ENCODE results near the gene TADA2B. TPM values are rescaled to one million over a fixed set of nuclear protein-coding genes. Genes with fewer than 3 reads are reported as not detected.

TADA2B gene
- total and polyA plus RNA-seq, 10 of the 15 experiments (the other 5 are each of a cell fraction or from before 2014, with no cell fraction given), result 0.66 to 12.0 (median 5.6) TPM

DNA sequence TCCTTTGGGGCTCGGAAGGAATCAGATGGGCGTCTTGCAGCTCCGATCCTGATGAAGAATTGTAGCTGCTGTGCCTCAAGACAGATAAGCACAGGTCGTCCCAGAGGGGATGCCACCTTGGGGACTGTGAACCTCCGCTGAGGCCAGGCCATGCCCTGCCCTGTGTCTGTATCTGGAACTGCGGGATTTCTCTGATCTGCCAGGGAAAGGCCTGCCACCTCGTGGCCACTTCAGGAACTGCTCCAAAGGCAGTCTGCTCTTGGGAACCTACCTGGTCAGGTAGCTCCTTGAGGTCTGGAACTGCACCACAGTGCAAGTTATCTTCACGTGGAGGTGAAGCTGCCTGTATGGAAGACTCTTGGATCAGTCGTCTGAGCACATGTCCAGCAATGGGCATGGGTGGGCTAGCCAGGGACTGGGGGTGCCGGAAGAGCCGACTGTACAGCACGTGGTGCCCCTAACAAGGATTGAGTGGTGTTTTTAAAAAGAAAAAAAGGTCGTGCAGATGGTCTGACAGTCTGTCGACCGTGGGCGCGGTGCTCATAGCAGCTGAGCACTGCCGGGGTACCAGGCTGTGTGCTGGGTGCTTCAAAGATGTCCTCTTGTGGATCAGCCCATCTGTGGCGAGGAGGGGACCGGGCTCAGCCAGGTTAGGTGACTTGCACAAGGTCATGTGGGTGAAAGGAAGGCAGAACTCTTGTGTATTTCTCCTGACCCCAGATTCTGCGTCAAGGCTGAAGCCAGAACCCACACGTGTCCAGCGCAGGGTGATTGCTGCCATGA, 27.7 kb downstream of the TADA2B start (continued):
- TF ChIP-seq RFX5 (IDR thresholded peaks at IDR 0.05; ENCODE audit: low read depth, low read length), result peak; percentile 41; the same call in 1 of the 2 replicates
- TF ChIP-seq RB1 (IDR thresholded peaks at IDR 0.05; ENCODE audit: borderline replicate concordance), result peak; percentile 25; the same call in 1 of the 2 replicates
- TF ChIP-seq RCOR1 (conservative IDR thresholded peaks at IDR 0.05; ENCODE audit: low read depth, low read length), result no peak
- no peak for TF ChIP-seq IKZF1 (conservative IDR thresholded peaks at IDR 0.05)
- TF ChIP-seq HDAC6 (IDR thresholded peaks at IDR 0.05; ENCODE audit: unreplicated experiment), result no peak
- TF ChIP-seq BACH1 (IDR thresholded peaks at IDR 0.05; ENCODE audit: borderline replicate concordance), result no peak
- TF ChIP-seq RAD21 (IDR thresholded peaks at IDR 0.05; ENCODE audit: insufficient read depth, low read depth, low read length), result peak; percentile 93
- no peak for TF ChIP-seq PML (IDR thresholded peaks at IDR 0.05; ENCODE audit: low read length)
- no peak for TF ChIP-seq LARP7 (IDR thresholded peaks at IDR 0.05)
- peak; percentile 41; the same call in 1 of the 2 replicates for TF ChIP-seq IRF4 (IDR thresholded peaks at IDR 0.05; ENCODE audit: low read depth, low read length)
- TF ChIP-seq CREB1 (IDR thresholded peaks at IDR 0.05; ENCODE audit: low read depth), result no peak
- TF ChIP-seq, protein P1, sequence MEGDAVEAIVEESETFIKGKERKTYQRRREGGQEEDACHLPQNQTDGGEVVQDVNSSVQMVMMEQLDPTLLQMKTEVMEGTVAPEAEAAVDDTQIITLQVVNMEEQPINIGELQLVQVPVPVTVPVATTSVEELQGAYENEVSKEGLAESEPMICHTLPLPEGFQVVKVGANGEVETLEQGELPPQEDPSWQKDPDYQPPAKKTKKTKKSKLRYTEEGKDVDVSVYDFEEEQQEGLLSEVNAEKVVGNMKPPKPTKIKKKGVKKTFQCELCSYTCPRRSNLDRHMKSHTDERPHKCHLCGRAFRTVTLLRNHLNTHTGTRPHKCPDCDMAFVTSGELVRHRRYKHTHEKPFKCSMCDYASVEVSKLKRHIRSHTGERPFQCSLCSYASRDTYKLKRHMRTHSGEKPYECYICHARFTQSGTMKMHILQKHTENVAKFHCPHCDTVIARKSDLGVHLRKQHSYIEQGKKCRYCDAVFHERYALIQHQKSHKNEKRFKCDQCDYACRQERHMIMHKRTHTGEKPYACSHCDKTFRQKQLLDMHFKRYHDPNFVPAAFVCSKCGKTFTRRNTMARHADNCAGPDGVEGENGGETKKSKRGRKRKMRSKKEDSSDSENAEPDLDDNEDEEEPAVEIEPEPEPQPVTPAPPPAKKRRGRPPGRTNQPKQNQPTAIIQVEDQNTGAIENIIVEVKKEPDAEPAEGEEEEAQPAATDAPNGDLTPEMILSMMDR (IDR thresholded peaks at IDR 0.05 in 2 of 3, conservative IDR thresholded peaks at IDR 0.05 in 1 of 3; ENCODE audit: control insufficient read depth in 2 of 3, extremely low read depth in 1 of 3, insufficient read depth in 1 of 3, low read depth in 3 of 3, low read length in 3 of 3), result peak; percentile 99; a peak in 5 of 6 replicates
- peak; percentile 96 for TF ChIP-seq SMC3 (IDR thresholded peaks at IDR 0.05; ENCODE audit: borderline replicate concordance, low read length)
- TF ChIP-seq, protein P2, sequence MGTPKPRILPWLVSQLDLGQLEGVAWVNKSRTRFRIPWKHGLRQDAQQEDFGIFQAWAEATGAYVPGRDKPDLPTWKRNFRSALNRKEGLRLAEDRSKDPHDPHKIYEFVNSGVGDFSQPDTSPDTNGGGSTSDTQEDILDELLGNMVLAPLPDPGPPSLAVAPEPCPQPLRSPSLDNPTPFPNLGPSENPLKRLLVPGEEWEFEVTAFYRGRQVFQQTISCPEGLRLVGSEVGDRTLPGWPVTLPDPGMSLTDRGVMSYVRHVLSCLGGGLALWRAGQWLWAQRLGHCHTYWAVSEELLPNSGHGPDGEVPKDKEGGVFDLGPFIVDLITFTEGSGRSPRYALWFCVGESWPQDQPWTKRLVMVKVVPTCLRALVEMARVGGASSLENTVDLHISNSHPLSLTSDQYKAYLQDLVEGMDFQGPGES (IDR thresholded peaks at IDR 0.05), result no peak

Data from GM12878 (cell line).